H1 (cell line): ENCODE data around the gene GOSR1. TPM values are rescaled to one million over a fixed set of nuclear protein-coding genes. Genes with fewer than 3 reads are reported as not detected.

Experiments used
- CTCF ChIA-PET: fragments of 300-600 bp; sonication (Branson Sonifier 250); formaldehyde crosslinking; loops from one replicate; lab custom pipeline; 2021; ENCODE audit not compliant: partially characterized antibody; lab: Charles Lee
- POLR2A ChIA-PET: fragments of 300-600 bp; sonication (Branson Sonifier 250); formaldehyde crosslinking; loops from one replicate; lab custom pipeline; 2021; ENCODE audit warnings: inconsistent platforms; ENCODE audit not compliant: partially characterized antibody; lab: Charles Lee
- DNase-seq, 2 experiments: peaks; one replicate each; pipeline versions ENCODE4 v3.0.0 to v3.0.0-alpha.2; 2010 to 2022; ENCODE audit warnings: low spot score in 2 of 2, low read depth in 1 of 2, mixed read lengths in 1 of 2
- FAIRE-seq: peaks from 2 replicates; lab custom pipeline; 2011; peaks lifted over from hg19 to GRCh38; lab: Jason Lieb, UNC
- H2AFZ ChIP-seq: 2 replicates; pipeline ENCODE4 v1.8.1; 2012; ENCODE audit warnings: low read length, inconsistent platforms
- H2AK5ac ChIP-seq: 2 replicates; pipeline ENCODE4 v1.6.1; 2013; ENCODE audit warnings: low read depth, low read length
- H2BK120ac ChIP-seq: replicated peaks from 2 replicates; pipeline ENCODE3; 2013; ENCODE audit warnings: low read depth, low read length, inconsistent platforms
- H2BK12ac ChIP-seq: 2 replicates; pipeline ENCODE4 v1.6.1; 2013; ENCODE audit warnings: low read depth, low read length
- H2BK15ac ChIP-seq: 2 replicates; pipeline ENCODE4 v1.6.1; 2013; ENCODE audit warnings: low read length
- H2BK20ac ChIP-seq: 2 replicates; pipeline ENCODE4 v1.6.1; 2013; ENCODE audit warnings: low read length
- H2BK5ac ChIP-seq: 2 replicates; pipeline ENCODE4 v1.6.1; 2013; ENCODE audit warnings: low read depth, low read length
- H3K14ac ChIP-seq: 2 replicates; pipeline ENCODE4 v1.6.1; 2013; ENCODE audit warnings: inconsistent platforms; ENCODE audit not compliant: insufficient read length
- H3K18ac ChIP-seq: 2 replicates; pipeline ENCODE4 v1.6.1; 2013; ENCODE audit warnings: low read length; ENCODE audit errors: extremely low read depth
- H3K23ac ChIP-seq: 2 replicates; pipeline ENCODE4 v1.6.1; 2013; ENCODE audit warnings: inconsistent platforms; ENCODE audit not compliant: insufficient read length
- H3K23me2 ChIP-seq: 2 replicates; pipeline ENCODE4 v1.6.1; 2013; ENCODE audit warnings: low read depth, low read length
- H3K27ac ChIP-seq: 2 replicates; pipeline ENCODE4 v1.6.1; 2011; ENCODE audit warnings: low read depth, low read length, inconsistent platforms
- H3K27me3 ChIP-seq, 4 experiments: replicated peaks in 1 of 4; 1 replicate in 1 of 4; 2 replicates in 3 of 4; pipeline versions ENCODE4 v1.6.1 to v1.8.1; 2011 to 2013; ENCODE audit warnings: low read length in 3 of 4, mild to moderate bottlenecking in 3 of 4, inconsistent platforms in 2 of 4, mixed read lengths in 2 of 4, moderate library complexity in 1 of 4; ENCODE audit not compliant: control insufficient read depth in 3 of 4, insufficient read depth in 3 of 4; ENCODE audit errors: extremely low read depth in 1 of 4
- H3K36me3 ChIP-seq, 4 experiments: 2 replicates each; pipeline versions ENCODE4 v1.6.1 to v1.8.1; 2011 to 2013; ENCODE audit warnings: mild to moderate bottlenecking in 4 of 4, low read length in 3 of 4, moderate library complexity in 2 of 4, control low read depth in 1 of 4, inconsistent platforms in 1 of 4; ENCODE audit not compliant: insufficient read depth in 4 of 4, control insufficient read depth in 2 of 4
- H3K4ac ChIP-seq: replicated peaks from 2 replicates; pipeline ENCODE3; 2013; ENCODE audit warnings: low read length, low read depth, mixed read lengths, inconsistent platforms; ENCODE audit not compliant: insufficient read length
- H3K4me1 ChIP-seq, 4 experiments: replicated peaks in 1 of 4; 1 replicate in 1 of 4; 2 replicates in 3 of 4; pipeline versions ENCODE4 v1.6.1 to v1.8.1; 2011 to 2013; ENCODE audit warnings: low read length in 3 of 4, inconsistent platforms in 2 of 4, mixed read lengths in 1 of 4; ENCODE audit not compliant: insufficient read depth in 4 of 4, control insufficient read depth in 3 of 4
- H3K4me2 ChIP-seq, 2 experiments: 2 replicates each; pipeline versions ENCODE4 v1.6.1 to v1.8.1; 2011 to 2013; ENCODE audit warnings: low read depth in 2 of 2, low read length in 2 of 2, control low read depth in 1 of 2, inconsistent platforms in 1 of 2, mild to moderate bottlenecking in 1 of 2; ENCODE audit not compliant: insufficient read depth in 1 of 2
- H3K4me3 ChIP-seq, 4 experiments: fragments of 200-600, 300-600 bp in 1 of 4; sonication (generic), shearing (Covaris generic), sonication (Bioruptor Twin) in 1 of 4; 2 replicates each; pipeline versions ENCODE4 v1.5.1 to v1.8.1; 2011 to 2016; ENCODE audit warnings: low read length in 4 of 4, low read depth in 3 of 4, control low read depth in 2 of 4, inconsistent platforms in 2 of 4, mild to moderate bottlenecking in 2 of 4, mixed read lengths in 1 of 4, moderate library complexity in 1 of 4; ENCODE audit not compliant: insufficient read depth in 2 of 4; ENCODE audit errors: extremely low read depth in 1 of 4
- H3K56ac ChIP-seq: replicated peaks from 2 replicates; pipeline ENCODE3; 2013; ENCODE audit warnings: low read depth, mild to moderate bottlenecking, mixed read lengths, low read length, inconsistent platforms; ENCODE audit not compliant: insufficient read length
- H3K79me1 ChIP-seq: 2 replicates; pipeline ENCODE4 v1.6.1; 2013; ENCODE audit warnings: low read depth, low read length, control low read depth
- H3K79me2 ChIP-seq, 2 experiments: 2 replicates each; pipeline versions ENCODE4 v1.6.1 to v1.8.1; 2012 to 2013; ENCODE audit warnings: low read length in 2 of 2, mild to moderate bottlenecking in 2 of 2, inconsistent platforms in 1 of 2; ENCODE audit not compliant: insufficient read depth in 2 of 2, control insufficient read depth in 1 of 2
- H3K9ac ChIP-seq, 4 experiments: replicated peaks in 1 of 4; 1 replicate in 1 of 4; 2 replicates in 3 of 4; pipeline versions ENCODE4 v1.6.1 to v1.8.1; 2011 to 2013; ENCODE audit warnings: low read depth in 3 of 4, low read length in 3 of 4, control low read depth in 2 of 4, mild to moderate bottlenecking in 2 of 4, moderate library complexity in 2 of 4, inconsistent platforms in 1 of 4; ENCODE audit errors: extremely low read depth in 1 of 4
- H3K9me3 ChIP-seq, 2 experiments: 2 replicates each; pipeline versions ENCODE4 v1.6.1 to v1.8.1; 2012 to 2013; ENCODE audit warnings: mild to moderate bottlenecking in 2 of 2, moderate library complexity in 2 of 2, control low read depth in 1 of 2, inconsistent platforms in 1 of 2, low read depth in 1 of 2, low read length in 1 of 2, mixed read lengths in 1 of 2; ENCODE audit not compliant: insufficient read depth in 2 of 2
- H4K20me1 ChIP-seq, 2 experiments: replicated peaks in 1 of 2; 2 replicates each; pipeline versions ENCODE3 to v1.8.1; 2011 to 2013; ENCODE audit warnings: inconsistent platforms in 2 of 2, low read length in 2 of 2, mild to moderate bottlenecking in 1 of 2; ENCODE audit not compliant: insufficient read depth in 2 of 2, control insufficient read depth in 1 of 2
- H4K5ac ChIP-seq: 2 replicates; pipeline ENCODE4 v1.6.1; 2013; ENCODE audit warnings: low read length, low read depth, mixed read lengths, inconsistent platforms; ENCODE audit not compliant: insufficient read length
- H4K8ac ChIP-seq: 2 replicates; pipeline ENCODE4 v1.8.0; 2013; ENCODE audit warnings: mild to moderate bottlenecking, moderate library complexity, low read length, inconsistent platforms; ENCODE audit not compliant: insufficient read depth; ENCODE audit errors: extremely low read depth
- H4K91ac ChIP-seq: replicated peaks from 2 replicates; pipeline ENCODE3; 2013; ENCODE audit warnings: low read length, mixed read lengths, inconsistent platforms; ENCODE audit not compliant: insufficient read length
- ASH2L ChIP-seq: fragments of 200-600, 300-600 bp; sonication (generic); IDR thresholded peaks from one replicate; pipeline ENCODE4 v1.7.1; 2017; ENCODE audit warnings: low read length
- CHD2 ChIP-seq: IDR thresholded peaks from 2 replicates; pipeline ENCODE4 v1.6.1; 2012; ENCODE audit warnings: low read length, improper control_type of control experiment
- CTCF ChIP-seq, 3 experiments: IDR thresholded peaks; 1 replicate in 2 of 3; 2 replicates in 1 of 3; pipeline versions ENCODE4 v1.5.1 to v1.6.1; 2011; ENCODE audit warnings: low read length in 3 of 3, mild to moderate bottlenecking in 3 of 3, inconsistent platforms in 2 of 3, low read depth in 1 of 3, moderate library complexity in 1 of 3; ENCODE audit not compliant: insufficient read depth in 1 of 3; ENCODE audit errors: control extremely low read depth in 1 of 3
- KDM1A ChIP-seq: fragments of 200-600, 300-600 bp; sonication (generic); IDR thresholded peaks from 2 replicates; pipeline ENCODE4 v1.7.1; 2016; ENCODE audit warnings: mild to moderate bottlenecking, low read length, borderline replicate concordance
- MAX ChIP-seq: IDR thresholded peaks from 2 replicates; pipeline ENCODE4 v1.6.1; 2012; ENCODE audit warnings: inconsistent platforms
- RAD21 ChIP-seq, 2 experiments: IDR thresholded peaks in 1 of 2; conservative IDR thresholded peaks in 1 of 2; 2 replicates each; pipeline ENCODE4 v1.6.1; 2011; ENCODE audit warnings: low read depth in 2 of 2, low read length in 2 of 2, improper control_type of control experiment in 1 of 2, inconsistent platforms in 1 of 2, mild to moderate bottlenecking in 1 of 2, moderate library complexity in 1 of 2
- RBBP5 ChIP-seq: IDR thresholded peaks from 2 replicates; pipeline ENCODE4 v1.7.1; 2012; ENCODE audit warnings: low read depth, mild to moderate bottlenecking, inconsistent platforms, low read length, moderate library complexity, borderline replicate concordance
- RNF2 ChIP-seq: fragments of 200-900, 300-1000 bp; sonication (generic); IDR thresholded peaks from 2 replicates; pipeline ENCODE4 v1.7.1; 2016; ENCODE audit warnings: borderline replicate concordance, low read depth, mild to moderate bottlenecking, antibody characterized with exemption, low read length; ENCODE audit not compliant: poor library complexity, severe bottlenecking; ENCODE audit errors: missing control alignments
- SRF ChIP-seq: IDR thresholded peaks from 2 replicates; pipeline ENCODE4 v1.6.1; 2011; ENCODE audit warnings: mild to moderate bottlenecking, low read depth, low read length, moderate library complexity
- WGBS, 2 experiments: shearing (Covaris generic) in 1 of 2; methylation state at CpG; one replicate each; pipeline versions ENCODE4 v1.1.6 to v1.1.7; 2013 to 2015; ENCODE audit warnings: low lambda C conversion rate in 2 of 2, mixed read lengths in 2 of 2, inconsistent platforms in 1 of 2, low coverage in 1 of 2, missing lambda C conversion rate in 1 of 2; ENCODE audit not compliant: insufficient replicate concordance in 2 of 2, insufficient coverage in 1 of 2, insufficient read length in 1 of 2; ENCODE audit errors: extremely low coverage in 1 of 2, missing lambda C conversion rate in 1 of 2; 5-methylcytosine and 5-hydroxymethylcytosine counted together
- polyA plus RNA-seq, 7 experiments: library from polyadenylated mRNA; depleted of rRNA in 3 of 7; stranded (reverse) in 5 of 7; unstranded in 2 of 7; fragments of >200 nt in 5 of 7; fragments of 200-250 nt in 2 of 7; gene quantifications; 1 replicate in 5 of 7; 2 replicates in 1 of 7; 4 replicates in 1 of 7; pipeline versions ENCODE4 v1.2.1 to v1.2.3, GENCODE V29; 2011 to 2013; ENCODE audit warnings: missing spikeins in 2 of 7, mixed read lengths in 2 of 7
- total RNA-seq: library from RNA; stranded (reverse); fragmentation: NEBNext Ultra II Directional; extraction: Animal tissue kit (Norgen Biotek cat#: 25700); gene quantifications from 2 replicates; pipeline ENCODE4 v1.2.1, GENCODE V29; 2021

Gene GOSR1
- total and polyA plus RNA-seq, 2 of the 8 experiments (the other 6 are each of a cell fraction or from before 2014, with no cell fraction given), result 9.2 to 43.3 TPM

- DNase-seq (no peak), FAIRE-seq (no peak)
- Histone ChIP-seq H4K20me1 (no peaks in the 10 kb centered on the region), H3K79me1 (no peaks in the 10 kb centered on the region), H2BK120ac (no peak overlapping the region), H3K9me3 (no peaks in the 10 kb centered on the region), H3K79me2 (no peaks in the 10 kb centered on the region), H4K5ac (no peak overlapping the region), H3K56ac (no peak overlapping the region), H3K9ac (no peak overlapping the region), H2AFZ (no peak overlapping the region), H3K23ac (no peak overlapping the region), H2BK20ac (no peak overlapping the region), H3K4me2 (no peak overlapping the region), H2AK5ac (no peak overlapping the region), H3K36me3 (no peaks in the 10 kb centered on the region), H3K18ac (no peak overlapping the region), H3K14ac (no peak overlapping the region), H3K4me3 (no peak overlapping the region), H3K27me3 (no peaks in the 10 kb centered on the region), H4K91ac (no peak overlapping the region), H3K23me2 (no peaks in the 10 kb centered on the region), H3K4ac (no peak overlapping the region), H2BK12ac (peak overlapping the region; percentile 39; the same call in 1 of the 2 replicates), H3K27ac (no peak overlapping the region), H3K4me1 (peaks cover 0 to 4% (median 1%) of the 10 kb centered on the region in 4 experiments; a peak in 3 of 7 replicates), H2BK15ac (no peak overlapping the region), H2BK5ac (no peak overlapping the region), H4K8ac (no peak overlapping the region)
- ChIA-PET CTCF (interaction anchor here (1.1 to 2.2 kb wide), 6 partner anchors 11 to 96 kb away, joined by 3 to 4 read pairs (median 3); partner anchors contain the start of gene GOSR1), POLR2A (interaction anchor here (1.9 kb wide), 1 partner anchor 27 kb away, joined by 5 read pairs; no protein-coding TSS in a partner anchor)
- 75% methylated on average over 8 of the region's 8 CpGs; no CpG with 5 or more reads in 1 of the 2 experiments for WGBS, 2 experiments
- no peak for TF ChIP-seq MAX
- no peak for TF ChIP-seq ASH2L
- no peak for TF ChIP-seq RNF2
- TF ChIP-seq RBBP5, result no peak
- TF ChIP-seq SRF, result no peak
- no peak for TF ChIP-seq KDM1A
- TF ChIP-seq CTCF (IDR thresholded peaks at IDR 0.05; ENCODE audit: control extremely low read depth in 1 of 3, insufficient read depth in 1 of 3, low read depth in 1 of 3, low read length in 3 of 3), result peak in 2 of 3 experiments; percentile 48 to 63; a peak in 2 of 4 replicates
- TF ChIP-seq RAD21 (IDR thresholded peaks at IDR 0.05 in 1 of 2, conservative IDR thresholded peaks at IDR 0.05 in 1 of 2; ENCODE audit: low read depth in 2 of 2, low read length in 2 of 2), result 0 out of 4 replicates have a peak, but pooled peaks of 1 of the 2 experiments have one; percentile 3
- no peak for TF ChIP-seq CHD2
Observed at GRCh38 chr17:30573603-30574175, 96.5 kb downstream of the GOSR1 start.
